H1 (cell line): ENCODE data around the gene RBMS1. TPM values are rescaled to one million over a fixed set of nuclear protein-coding genes. Genes with fewer than 3 reads are reported as not detected.

ENCODE experiments used
- CTCF ChIA-PET: fragments of 300-600 bp; sonication (Branson Sonifier 250); formaldehyde crosslinking; loops from one replicate; lab custom pipeline; 2021; ENCODE audit not compliant: partially characterized antibody; lab: Charles Lee
- POLR2A ChIA-PET: fragments of 300-600 bp; sonication (Branson Sonifier 250); formaldehyde crosslinking; loops from one replicate; lab custom pipeline; 2021; ENCODE audit warnings: inconsistent platforms; ENCODE audit not compliant: partially characterized antibody; lab: Charles Lee
- DNase-seq, 2 experiments: peaks; one replicate each; pipeline versions ENCODE4 v3.0.0 to v3.0.0-alpha.2; 2010 to 2022; ENCODE audit warnings: low spot score in 2 of 2, low read depth in 1 of 2, mixed read lengths in 1 of 2
- FAIRE-seq: peaks from 2 replicates; lab custom pipeline; 2011; peaks lifted over from hg19 to GRCh38; lab: Jason Lieb, UNC
- H2AFZ ChIP-seq: 2 replicates; pipeline ENCODE4 v1.8.1; 2012; ENCODE audit warnings: low read length, inconsistent platforms
- H2AK5ac ChIP-seq: 2 replicates; pipeline ENCODE4 v1.6.1; 2013; ENCODE audit warnings: low read depth, low read length
- H2BK120ac ChIP-seq: replicated peaks from 2 replicates; pipeline ENCODE3; 2013; ENCODE audit warnings: low read depth, low read length, inconsistent platforms
- H2BK12ac ChIP-seq: 2 replicates; pipeline ENCODE4 v1.6.1; 2013; ENCODE audit warnings: low read depth, low read length
- H2BK15ac ChIP-seq: 2 replicates; pipeline ENCODE4 v1.6.1; 2013; ENCODE audit warnings: low read length
- H2BK20ac ChIP-seq: 2 replicates; pipeline ENCODE4 v1.6.1; 2013; ENCODE audit warnings: low read length
- H2BK5ac ChIP-seq: 2 replicates; pipeline ENCODE4 v1.6.1; 2013; ENCODE audit warnings: low read depth, low read length
- H3K14ac ChIP-seq: 2 replicates; pipeline ENCODE4 v1.6.1; 2013; ENCODE audit warnings: inconsistent platforms; ENCODE audit not compliant: insufficient read length
- H3K18ac ChIP-seq: 2 replicates; pipeline ENCODE4 v1.6.1; 2013; ENCODE audit warnings: low read length; ENCODE audit errors: extremely low read depth
- H3K23ac ChIP-seq: 2 replicates; pipeline ENCODE4 v1.6.1; 2013; ENCODE audit warnings: inconsistent platforms; ENCODE audit not compliant: insufficient read length
- H3K23me2 ChIP-seq: 2 replicates; pipeline ENCODE4 v1.6.1; 2013; ENCODE audit warnings: low read depth, low read length
- H3K27ac ChIP-seq: 2 replicates; pipeline ENCODE4 v1.6.1; 2011; ENCODE audit warnings: low read depth, low read length, inconsistent platforms
- H3K27me3 ChIP-seq, 4 experiments: replicated peaks in 1 of 4; 1 replicate in 1 of 4; 2 replicates in 3 of 4; pipeline versions ENCODE4 v1.6.1 to v1.8.1; 2011 to 2013; ENCODE audit warnings: low read length in 3 of 4, mild to moderate bottlenecking in 3 of 4, inconsistent platforms in 2 of 4, mixed read lengths in 2 of 4, moderate library complexity in 1 of 4; ENCODE audit not compliant: control insufficient read depth in 3 of 4, insufficient read depth in 3 of 4; ENCODE audit errors: extremely low read depth in 1 of 4
- H3K36me3 ChIP-seq, 4 experiments: 2 replicates each; pipeline versions ENCODE4 v1.6.1 to v1.8.1; 2011 to 2013; ENCODE audit warnings: mild to moderate bottlenecking in 4 of 4, low read length in 3 of 4, moderate library complexity in 2 of 4, control low read depth in 1 of 4, inconsistent platforms in 1 of 4; ENCODE audit not compliant: insufficient read depth in 4 of 4, control insufficient read depth in 2 of 4
- H3K4ac ChIP-seq: replicated peaks from 2 replicates; pipeline ENCODE3; 2013; ENCODE audit warnings: low read length, low read depth, mixed read lengths, inconsistent platforms; ENCODE audit not compliant: insufficient read length
- H3K4me1 ChIP-seq, 4 experiments: replicated peaks in 1 of 4; 1 replicate in 1 of 4; 2 replicates in 3 of 4; pipeline versions ENCODE4 v1.6.1 to v1.8.1; 2011 to 2013; ENCODE audit warnings: low read length in 3 of 4, inconsistent platforms in 2 of 4, mixed read lengths in 1 of 4; ENCODE audit not compliant: insufficient read depth in 4 of 4, control insufficient read depth in 3 of 4
- H3K4me2 ChIP-seq, 2 experiments: 2 replicates each; pipeline versions ENCODE4 v1.6.1 to v1.8.1; 2011 to 2013; ENCODE audit warnings: low read depth in 2 of 2, low read length in 2 of 2, control low read depth in 1 of 2, inconsistent platforms in 1 of 2, mild to moderate bottlenecking in 1 of 2; ENCODE audit not compliant: insufficient read depth in 1 of 2
- H3K4me3 ChIP-seq, 4 experiments: fragments of 200-600, 300-600 bp in 1 of 4; sonication (generic), shearing (Covaris generic), sonication (Bioruptor Twin) in 1 of 4; 2 replicates each; pipeline versions ENCODE4 v1.5.1 to v1.8.1; 2011 to 2016; ENCODE audit warnings: low read length in 4 of 4, low read depth in 3 of 4, control low read depth in 2 of 4, inconsistent platforms in 2 of 4, mild to moderate bottlenecking in 2 of 4, mixed read lengths in 1 of 4, moderate library complexity in 1 of 4; ENCODE audit not compliant: insufficient read depth in 2 of 4; ENCODE audit errors: extremely low read depth in 1 of 4
- H3K56ac ChIP-seq: replicated peaks from 2 replicates; pipeline ENCODE3; 2013; ENCODE audit warnings: low read depth, mild to moderate bottlenecking, mixed read lengths, low read length, inconsistent platforms; ENCODE audit not compliant: insufficient read length
- H3K79me1 ChIP-seq: 2 replicates; pipeline ENCODE4 v1.6.1; 2013; ENCODE audit warnings: low read depth, low read length, control low read depth
- H3K79me2 ChIP-seq, 2 experiments: 2 replicates each; pipeline versions ENCODE4 v1.6.1 to v1.8.1; 2012 to 2013; ENCODE audit warnings: low read length in 2 of 2, mild to moderate bottlenecking in 2 of 2, inconsistent platforms in 1 of 2; ENCODE audit not compliant: insufficient read depth in 2 of 2, control insufficient read depth in 1 of 2
- H3K9ac ChIP-seq, 4 experiments: replicated peaks in 1 of 4; 1 replicate in 1 of 4; 2 replicates in 3 of 4; pipeline versions ENCODE4 v1.6.1 to v1.8.1; 2011 to 2013; ENCODE audit warnings: low read depth in 3 of 4, low read length in 3 of 4, control low read depth in 2 of 4, mild to moderate bottlenecking in 2 of 4, moderate library complexity in 2 of 4, inconsistent platforms in 1 of 4; ENCODE audit errors: extremely low read depth in 1 of 4
- H3K9me3 ChIP-seq, 2 experiments: 2 replicates each; pipeline versions ENCODE4 v1.6.1 to v1.8.1; 2012 to 2013; ENCODE audit warnings: mild to moderate bottlenecking in 2 of 2, moderate library complexity in 2 of 2, control low read depth in 1 of 2, inconsistent platforms in 1 of 2, low read depth in 1 of 2, low read length in 1 of 2, mixed read lengths in 1 of 2; ENCODE audit not compliant: insufficient read depth in 2 of 2
- H4K20me1 ChIP-seq, 2 experiments: replicated peaks in 1 of 2; 2 replicates each; pipeline versions ENCODE3 to v1.8.1; 2011 to 2013; ENCODE audit warnings: inconsistent platforms in 2 of 2, low read length in 2 of 2, mild to moderate bottlenecking in 1 of 2; ENCODE audit not compliant: insufficient read depth in 2 of 2, control insufficient read depth in 1 of 2
- H4K5ac ChIP-seq: 2 replicates; pipeline ENCODE4 v1.6.1; 2013; ENCODE audit warnings: low read length, low read depth, mixed read lengths, inconsistent platforms; ENCODE audit not compliant: insufficient read length
- H4K8ac ChIP-seq: 2 replicates; pipeline ENCODE4 v1.8.0; 2013; ENCODE audit warnings: mild to moderate bottlenecking, moderate library complexity, low read length, inconsistent platforms; ENCODE audit not compliant: insufficient read depth; ENCODE audit errors: extremely low read depth
- H4K91ac ChIP-seq: replicated peaks from 2 replicates; pipeline ENCODE3; 2013; ENCODE audit warnings: low read length, mixed read lengths, inconsistent platforms; ENCODE audit not compliant: insufficient read length
- WGBS, 2 experiments: shearing (Covaris generic) in 1 of 2; methylation state at CpG; one replicate each; pipeline versions ENCODE4 v1.1.6 to v1.1.7; 2013 to 2015; ENCODE audit warnings: low lambda C conversion rate in 2 of 2, mixed read lengths in 2 of 2, inconsistent platforms in 1 of 2, low coverage in 1 of 2, missing lambda C conversion rate in 1 of 2; ENCODE audit not compliant: insufficient replicate concordance in 2 of 2, insufficient coverage in 1 of 2, insufficient read length in 1 of 2; ENCODE audit errors: extremely low coverage in 1 of 2, missing lambda C conversion rate in 1 of 2; 5-methylcytosine and 5-hydroxymethylcytosine counted together
- polyA plus RNA-seq, 7 experiments: library from polyadenylated mRNA; depleted of rRNA in 3 of 7; stranded (reverse) in 5 of 7; unstranded in 2 of 7; fragments of >200 nt in 5 of 7; fragments of 200-250 nt in 2 of 7; gene quantifications; 1 replicate in 5 of 7; 2 replicates in 1 of 7; 4 replicates in 1 of 7; pipeline versions ENCODE4 v1.2.1 to v1.2.3, GENCODE V29; 2011 to 2013; ENCODE audit warnings: missing spikeins in 2 of 7, mixed read lengths in 2 of 7
- total RNA-seq: library from RNA; stranded (reverse); fragmentation: NEBNext Ultra II Directional; extraction: Animal tissue kit (Norgen Biotek cat#: 25700); gene quantifications from 2 replicates; pipeline ENCODE4 v1.2.1, GENCODE V29; 2021

The RBMS1 gene
- total and polyA plus RNA-seq, 2 of the 8 experiments (the other 6 are each of a cell fraction or from before 2014, with no cell fraction given) = 53.7 to 60.0 TPM

- no peak overlapping the region for H2AK5ac ChIP-seq
- FAIRE-seq (no peak), DNase-seq (no peak)
- H4K20me1 ChIP-seq = peaks cover 0 to 5% of the 10 kb centered on the region in 2 experiments
- H3K23ac ChIP-seq = no peak overlapping the region
- H2BK15ac ChIP-seq = no peak overlapping the region
- no peak overlapping the region for H2BK12ac ChIP-seq
- H3K4ac ChIP-seq = no peak overlapping the region
- H4K8ac ChIP-seq = no peak overlapping the region
- H2BK5ac ChIP-seq = no peak overlapping the region
- ChIA-PET CTCF (interaction anchor here (0.6 to 2.5 kb wide), 3 partner anchors 56 to 128 kb away, joined by 3 to 8 read pairs (median 3); no protein-coding TSS in a partner anchor), POLR2A (no interaction called here)
- no peak overlapping the region for H3K27ac ChIP-seq
- H3K36me3 ChIP-seq = no peaks in the 10 kb centered on the region
- H3K9ac ChIP-seq = no peak overlapping the region
- H4K91ac ChIP-seq = no peak overlapping the region
- H3K23me2 ChIP-seq = no peaks in the 10 kb centered on the region
- H3K9me3 ChIP-seq = no peaks in the 10 kb centered on the region
- no peak overlapping the region for H3K56ac ChIP-seq
- no peak overlapping the region for H3K4me2 ChIP-seq
- peaks cover 0 to 80% of the 10 kb centered on the region in 2 experiments; a peak in 3 of 4 replicates for H3K79me2 ChIP-seq
- H3K4me3 ChIP-seq = no peak overlapping the region
- H3K27me3 ChIP-seq = no peaks in the 10 kb centered on the region
- no peak overlapping the region for H2BK20ac ChIP-seq
- peaks cover 4 to 17% (median 14%) of the 10 kb centered on the region in 4 experiments; a peak in 6 of 7 replicates for H3K4me1 ChIP-seq
- H2AFZ ChIP-seq = no peak overlapping the region
- no peak overlapping the region for H3K18ac ChIP-seq
- H4K5ac ChIP-seq = no peak overlapping the region
- WGBS, 2 experiments = 86% methylated on average over 7 of the region's 7 CpGs; no CpG with 5 or more reads in 1 of the 2 experiments
- no peak overlapping the region for H3K14ac ChIP-seq
- H2BK120ac ChIP-seq = no peak overlapping the region
- no peaks in the 10 kb centered on the region; the same call in 1 of the 2 replicates for H3K79me1 ChIP-seq
These were observed 113.5 kb downstream of the RBMS1 start for GRCh38 chr2:160380000-160380570.
